22Rv1 (cell line): ENCODE data around the gene NR2F1-AS1.

Experiments used
- H3K27ac ChIP-seq: fragments of 450-650 bp; 2 replicates; pipeline ENCODE4 v1.5.1; 2017
- ZFX ChIP-seq: fragments of 450-650 bp; IDR thresholded peaks from 2 replicates; pipeline ENCODE4 v1.6.1; 2017; ENCODE audit warnings: antibody characterized with exemption, borderline replicate concordance
- TF ChIP-seq, protein P1 (sequence below): fragments of 450-650 bp; IDR thresholded peaks from 2 replicates; pipeline ENCODE4 v1.5.1; 2017; ENCODE audit warnings: mild to moderate bottlenecking

Gene NR2F1-AS1

DNA sequence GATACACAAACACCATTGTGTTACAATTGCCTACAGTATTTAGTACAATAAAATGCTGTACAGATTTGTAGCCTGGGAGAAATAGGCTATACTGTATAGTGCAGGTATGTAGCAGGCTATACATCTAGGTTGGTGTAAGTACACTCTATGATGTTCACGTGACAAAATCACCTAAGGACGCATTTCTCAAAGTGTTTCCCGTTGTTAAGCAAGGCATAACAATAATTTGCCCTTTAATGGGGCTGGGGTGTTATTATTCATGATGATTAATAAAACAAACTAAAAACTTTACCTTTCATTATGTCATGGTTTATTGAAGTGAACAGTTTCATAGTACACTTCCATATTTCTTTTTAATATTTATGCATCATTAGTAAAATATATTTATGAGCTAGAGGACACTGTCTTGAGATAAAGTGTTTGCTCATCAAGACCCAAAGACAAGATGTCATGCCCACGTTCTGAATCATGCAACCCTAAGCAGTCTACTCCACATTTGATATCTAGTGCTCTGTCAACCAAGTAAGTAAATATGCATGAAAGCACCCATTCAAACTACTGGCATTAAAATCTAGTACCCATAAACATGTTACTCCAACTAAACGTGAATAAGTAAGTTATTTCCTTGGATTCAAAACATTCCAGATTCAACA is 220.5 kb downstream of the NR2F1-AS1 start:
- TF ChIP-seq, protein P1, sequence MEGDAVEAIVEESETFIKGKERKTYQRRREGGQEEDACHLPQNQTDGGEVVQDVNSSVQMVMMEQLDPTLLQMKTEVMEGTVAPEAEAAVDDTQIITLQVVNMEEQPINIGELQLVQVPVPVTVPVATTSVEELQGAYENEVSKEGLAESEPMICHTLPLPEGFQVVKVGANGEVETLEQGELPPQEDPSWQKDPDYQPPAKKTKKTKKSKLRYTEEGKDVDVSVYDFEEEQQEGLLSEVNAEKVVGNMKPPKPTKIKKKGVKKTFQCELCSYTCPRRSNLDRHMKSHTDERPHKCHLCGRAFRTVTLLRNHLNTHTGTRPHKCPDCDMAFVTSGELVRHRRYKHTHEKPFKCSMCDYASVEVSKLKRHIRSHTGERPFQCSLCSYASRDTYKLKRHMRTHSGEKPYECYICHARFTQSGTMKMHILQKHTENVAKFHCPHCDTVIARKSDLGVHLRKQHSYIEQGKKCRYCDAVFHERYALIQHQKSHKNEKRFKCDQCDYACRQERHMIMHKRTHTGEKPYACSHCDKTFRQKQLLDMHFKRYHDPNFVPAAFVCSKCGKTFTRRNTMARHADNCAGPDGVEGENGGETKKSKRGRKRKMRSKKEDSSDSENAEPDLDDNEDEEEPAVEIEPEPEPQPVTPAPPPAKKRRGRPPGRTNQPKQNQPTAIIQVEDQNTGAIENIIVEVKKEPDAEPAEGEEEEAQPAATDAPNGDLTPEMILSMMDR: no peak
- TF ChIP-seq ZFX: no peak
- H3K27ac ChIP-seq: no peak overlapping the region

DNA sequence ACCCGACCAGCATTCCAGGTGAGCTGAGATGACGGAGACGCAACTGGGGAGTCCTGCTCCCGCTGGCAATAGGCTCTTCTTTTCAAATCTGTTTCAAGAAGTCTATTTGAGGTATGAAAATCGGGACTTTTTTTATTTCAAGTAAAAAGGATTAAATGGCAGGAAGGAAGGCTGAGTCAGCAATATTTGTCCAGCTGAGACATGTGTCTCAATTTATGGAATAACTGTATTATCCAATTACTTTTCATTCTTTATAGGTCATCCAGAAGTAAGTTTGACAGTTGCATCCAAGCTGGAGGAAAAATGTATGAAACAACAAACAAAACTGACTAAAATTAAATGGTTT is 221.1 kb downstream of the NR2F1-AS1 start:
- H3K27ac ChIP-seq: no peak overlapping the region
- TF ChIP-seq, protein P1: no peak
- TF ChIP-seq ZFX: no peak
